ENCODE data around the gene NRCAM. TPM values are rescaled to one million over a fixed set of nuclear protein-coding genes. Genes with fewer than 3 reads are reported as not detected.

NRCAM gene
- polyA plus RNA-seq, 3 donors, result not detected

DNA sequence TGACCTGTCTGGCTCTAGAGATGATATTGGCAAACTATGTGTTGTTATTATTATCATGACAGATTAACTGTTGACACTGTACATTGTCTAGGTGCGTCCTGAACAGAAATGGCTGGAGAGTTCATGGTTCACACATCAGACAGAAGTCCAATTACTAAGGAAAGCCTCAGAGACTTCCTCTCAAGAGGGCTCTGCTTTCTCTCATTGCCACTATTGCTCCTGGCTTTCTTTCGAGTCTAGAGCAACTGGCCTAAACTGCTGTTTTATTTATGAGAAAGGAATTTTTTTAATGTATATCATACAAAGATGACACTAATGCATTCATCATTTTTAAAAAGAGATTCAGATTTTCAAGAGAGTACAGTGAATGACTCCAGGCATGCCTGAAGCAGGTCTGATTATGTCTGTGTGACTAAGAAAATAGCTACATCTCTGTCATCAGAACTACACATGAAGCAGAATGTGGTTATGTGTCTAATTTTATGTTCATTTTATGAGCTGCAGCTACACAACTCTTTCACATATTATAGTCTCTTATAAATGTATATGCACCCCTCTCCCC lies 30.4 kb downstream of the NRCAM start:
- H4K20me1 ChIP-seq (ENCODE audit: insufficient read depth, low read length), result no peaks in the 10 kb centered on the region
- no peaks in the 10 kb centered on the region for H3K36me3 ChIP-seq (replicated peaks in 1 of 2; ENCODE audit: control insufficient read depth in 1 of 2, insufficient read depth in 2 of 2, low read length in 2 of 2)
- no peaks in the 10 kb centered on the region for H3K79me2 ChIP-seq (ENCODE audit: insufficient read depth, low read length)
- no peak for TF ChIP-seq CTCF (IDR thresholded peaks at IDR 0.05)
- Mint-ChIP-seq H3K27me3 (ENCODE audit: low read depth in 3 of 3) (peaks cover 11 to 24% (median 18%) of the 10 kb centered on the region in 3 donors), H3K36me3 (no peaks in the 10 kb centered on the region), H3K9me3 (no peaks in the 10 kb centered on the region), H3K4me3 (no peak overlapping the region), H3K4me1 (peaks cover under 1% of the 10 kb centered on the region), H3K27ac (no peak overlapping the region)
- H3K27ac ChIP-seq (ENCODE audit: low read depth in 1 of 2, low read length in 2 of 2), result no peak overlapping the region
- no peak overlapping the region for H3K4me2 ChIP-seq (replicated peaks; ENCODE audit: extremely low read depth, low read length, poor library complexity, severe bottlenecking)
- WGBS (ENCODE audit: insufficient coverage), result 71% methylated on average over 1 of the region's 2 CpGs
- no peak overlapping the region for H2AFZ ChIP-seq (ENCODE audit: insufficient read depth, low read depth, low read length, poor library complexity, severe bottlenecking)
- intact Hi-C loops (cut with micrococcal nuclease), result no loop called here
- H3K9ac ChIP-seq (ENCODE audit: insufficient read depth, low read length, poor library complexity, severe bottlenecking), result no peak overlapping the region
- H3K4me1 ChIP-seq (ENCODE audit: control insufficient read depth in 1 of 2, insufficient read depth in 2 of 2, low read length in 2 of 2), result no peaks in the 10 kb centered on the region
- DNase-seq, result no peak
- no peak overlapping the region for H3K4me3 ChIP-seq (replicated peaks in 1 of 3; ENCODE audit: low read depth in 2 of 3, low read length in 3 of 3)
- no peaks in the 10 kb centered on the region for H3K9me3 ChIP-seq (replicated peaks in 1 of 2; ENCODE audit: control insufficient read depth in 1 of 2, insufficient read depth in 1 of 2, low read length in 2 of 2)
- H3K27me3 ChIP-seq (ENCODE audit: control insufficient read depth in 2 of 2, insufficient read depth in 2 of 2, low read length in 2 of 2), result peaks cover 17 to 32% of the 10 kb centered on the region in 2 donors

- H3K79me2 ChIP-seq (ENCODE audit: insufficient read depth, low read length), result no peaks in the 10 kb centered on the region
- Mint-ChIP-seq H3K36me3 (no peaks in the 10 kb centered on the region), H3K4me3 (no peak overlapping the region), H3K27me3 (ENCODE audit: low read depth in 3 of 3) (peaks cover 16 to 35% (median 19%) of the 10 kb centered on the region in 3 donors), H3K9me3 (no peaks in the 10 kb centered on the region), H3K4me1 (peaks cover 8% of the 10 kb centered on the region), H3K27ac (no peak overlapping the region)
- no peak overlapping the region for H3K4me2 ChIP-seq (replicated peaks; ENCODE audit: extremely low read depth, low read length, poor library complexity, severe bottlenecking)
- no peak overlapping the region for H3K27ac ChIP-seq (ENCODE audit: low read depth in 1 of 2, low read length in 2 of 2)
- H3K36me3 ChIP-seq (replicated peaks in 1 of 2; ENCODE audit: control insufficient read depth in 1 of 2, insufficient read depth in 2 of 2, low read length in 2 of 2), result no peaks in the 10 kb centered on the region
- peaks cover 0 to 5% of the 10 kb centered on the region in 2 donors for H3K4me1 ChIP-seq (ENCODE audit: control insufficient read depth in 1 of 2, insufficient read depth in 2 of 2, low read length in 2 of 2)
- intact Hi-C loops (cut with micrococcal nuclease), result no loop called here
- no peak overlapping the region for H2AFZ ChIP-seq (ENCODE audit: insufficient read depth, low read depth, low read length, poor library complexity, severe bottlenecking)
- H4K20me1 ChIP-seq (ENCODE audit: insufficient read depth, low read length), result no peaks in the 10 kb centered on the region
- DNase-seq, result no peak
- H3K9ac ChIP-seq (ENCODE audit: insufficient read depth, low read length, poor library complexity, severe bottlenecking), result no peak overlapping the region
- H3K4me3 ChIP-seq (replicated peaks in 1 of 3; ENCODE audit: low read depth in 2 of 3, low read length in 3 of 3), result no peak overlapping the region
- WGBS (ENCODE audit: insufficient coverage), result 93% methylated on average over 1 of the region's 4 CpGs
- no peaks in the 10 kb centered on the region for H3K9me3 ChIP-seq (replicated peaks in 1 of 2; ENCODE audit: control insufficient read depth in 1 of 2, insufficient read depth in 1 of 2, low read length in 2 of 2)
- H3K27me3 ChIP-seq (ENCODE audit: control insufficient read depth in 2 of 2, insufficient read depth in 2 of 2, low read length in 2 of 2), result peaks cover 34 to 43% of the 10 kb centered on the region in 2 donors
- TF ChIP-seq CTCF (IDR thresholded peaks at IDR 0.05), result no peak
These were observed 32.2 kb downstream of the NRCAM start for GRCh38 chr7:108424013-108424412.

Measured in CD14-positive monocyte (primary cell).